AG09319 (cell line): ENCODE measurements around the gene GPRC5B.

Experiments used
- DNase-seq: peaks from one replicate; pipeline ENCODE4 v3.0.0-alpha.2; 2010; ENCODE audit warnings: low read depth; ENCODE audit errors: extremely low read depth
- CTCF ChIP-seq: IDR thresholded peaks from 2 replicates; pipeline ENCODE4 v1.5.1; 2011; ENCODE audit warnings: low read depth, mild to moderate bottlenecking, inconsistent platforms, low read length, moderate library complexity

Gene GPRC5B

DNA sequence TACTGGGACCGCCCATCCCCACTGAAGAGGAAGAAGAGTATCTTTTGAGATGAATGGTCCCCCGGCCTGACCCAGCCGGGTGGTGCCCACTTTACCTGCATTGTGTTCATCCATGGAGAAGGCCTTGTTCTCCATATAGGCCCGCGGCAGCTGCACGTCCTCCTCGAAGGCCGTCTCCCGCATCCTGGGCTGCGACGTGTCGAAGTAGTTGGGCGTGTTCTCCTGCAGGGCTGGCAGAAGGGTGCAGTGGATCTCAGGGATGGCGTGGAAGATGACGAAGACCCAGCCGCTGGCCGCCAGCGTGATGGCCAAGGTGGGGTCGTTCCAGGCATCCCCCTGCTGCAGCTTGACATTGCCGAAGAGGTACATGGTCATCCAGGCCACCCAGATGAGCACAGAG lies 12.9 kb downstream of the GPRC5B start:
- TF ChIP-seq CTCF: no peak
- DNase-seq: no peak

GRCh38 chr16:19868421-19868820 lies 16.2 kb downstream of the GPRC5B start:
- DNase-seq: no peak
- TF ChIP-seq CTCF: no peak

DNA sequence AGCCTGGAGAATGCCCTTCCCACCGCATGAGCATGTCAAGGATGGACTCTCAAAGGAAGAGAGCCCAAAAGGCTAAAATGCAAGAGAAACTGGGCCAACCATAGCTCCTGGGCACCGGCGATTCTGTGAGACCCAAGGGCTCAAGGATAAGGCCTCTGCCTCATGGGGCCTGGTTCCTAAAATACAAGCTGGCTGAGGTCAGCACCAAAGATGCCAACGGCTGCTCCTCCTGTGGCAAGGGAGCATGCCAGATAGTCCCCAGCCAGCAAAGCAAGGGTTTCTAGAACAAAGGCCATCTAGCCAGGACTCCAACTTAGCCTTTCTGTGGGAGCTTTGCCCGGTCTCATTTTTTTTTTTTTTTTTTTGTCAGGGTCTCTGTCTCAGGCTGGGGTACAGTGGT lies 20.1 kb downstream of the GPRC5B start:
- DNase-seq: no peak
- TF ChIP-seq CTCF: no peak

GRCh38 chr16:19863990-19864389 lies 20.7 kb downstream of the GPRC5B start:
- no peak for TF ChIP-seq CTCF

DNA sequence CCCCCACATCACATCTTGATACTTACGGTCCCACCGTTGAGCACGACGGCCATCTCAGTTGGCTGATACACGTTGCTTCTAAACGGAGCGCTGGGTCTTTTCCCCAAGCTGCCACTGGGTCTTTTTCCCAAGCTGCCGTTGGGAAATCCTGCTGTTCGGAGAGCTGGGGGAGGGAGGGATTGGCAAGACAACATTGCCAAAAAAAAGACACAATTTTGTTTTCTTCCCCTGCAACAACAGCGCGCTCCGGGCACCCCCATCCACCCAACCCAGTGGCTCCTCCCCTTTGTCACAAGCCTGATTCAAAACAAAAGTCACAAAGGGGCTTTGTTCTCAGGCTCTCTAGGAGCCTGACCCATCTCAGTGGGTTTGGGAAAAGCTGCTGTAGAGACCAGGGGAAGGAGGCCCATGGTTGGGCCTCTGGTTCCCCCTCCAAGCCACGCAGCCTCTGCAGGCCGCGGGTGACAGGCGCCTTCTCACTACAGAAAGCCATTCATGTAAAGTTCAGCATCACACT lies 22.8 kb downstream of the GPRC5B start:
- no peak for DNase-seq

More at GRCh38 chr16:19863990-19864389, 20.7 kb downstream of the GPRC5B start:
- DNase-seq: no peak

DNA sequence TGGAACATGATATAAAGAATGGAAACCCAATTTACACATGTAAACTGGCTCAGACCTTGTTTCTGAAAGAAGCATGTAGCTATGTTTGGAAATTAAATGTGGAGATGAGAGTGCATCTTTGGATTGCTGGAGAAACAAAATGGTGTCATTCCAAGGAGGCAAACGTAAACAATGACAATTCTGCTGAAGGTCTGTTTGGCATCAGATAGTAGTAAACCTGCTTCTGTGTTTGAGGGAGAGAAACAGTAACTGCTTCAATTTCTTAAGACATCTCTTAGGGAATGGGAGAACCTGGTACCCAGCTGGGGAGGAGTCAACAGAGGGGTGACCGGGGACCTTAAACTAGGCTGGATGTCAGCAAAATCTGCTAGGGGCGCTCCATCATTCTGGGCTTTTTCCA lies 23.5 kb downstream of the GPRC5B start:
- TF ChIP-seq CTCF: no peak
- DNase-seq: no peak

More for the DNA sequence above, 22.8 kb downstream of the GPRC5B start:
- no peak for TF ChIP-seq CTCF

GRCh38 chr16:19860166-19861041 lies 24.2 kb downstream of the GPRC5B start:
- no peak for TF ChIP-seq CTCF
- DNase-seq: peak; percentile 34
